NT2/D1 (cell line): ENCODE measurements around the gene ANTXR1.
"Not testable (repeated sequence)": the region's sequence is repeated elsewhere in the genome, so short reads cannot be mapped to it uniquely, and the experiment has no call there.

ENCODE experiments used
- SUZ12 ChIP-seq: IDR thresholded peaks from 2 replicates; pipeline ENCODE4 v1.6.1; 2011; ENCODE audit not compliant: insufficient read length, insufficient read depth; ENCODE audit errors: extremely low read depth
- YY1 ChIP-seq: IDR thresholded peaks from 2 replicates; pipeline ENCODE4 v1.6.1; 2011; ENCODE audit not compliant: insufficient read length, insufficient read depth

GRCh38 chr2:69235835-69236234, 222.9 kb downstream of the ANTXR1 start:
- TF ChIP-seq SUZ12, YY1: not testable (repeated sequence)
